GM19438 (cell line): ENCODE data around the gene ACOT11.
"Not testable (repeated sequence)": the region's sequence is repeated elsewhere in the genome, so short reads cannot be mapped to it uniquely, and the experiment has no call there.

ENCODE experiments used
- ATAC-seq: cut with Tn5 transposase; IDR thresholded peaks from one replicate; pipeline ENCODE4 v1.9.1; 2021; ENCODE audit warnings: low read depth; ENCODE audit not compliant: unreplicated experiment

ACOT11 gene

DNA sequence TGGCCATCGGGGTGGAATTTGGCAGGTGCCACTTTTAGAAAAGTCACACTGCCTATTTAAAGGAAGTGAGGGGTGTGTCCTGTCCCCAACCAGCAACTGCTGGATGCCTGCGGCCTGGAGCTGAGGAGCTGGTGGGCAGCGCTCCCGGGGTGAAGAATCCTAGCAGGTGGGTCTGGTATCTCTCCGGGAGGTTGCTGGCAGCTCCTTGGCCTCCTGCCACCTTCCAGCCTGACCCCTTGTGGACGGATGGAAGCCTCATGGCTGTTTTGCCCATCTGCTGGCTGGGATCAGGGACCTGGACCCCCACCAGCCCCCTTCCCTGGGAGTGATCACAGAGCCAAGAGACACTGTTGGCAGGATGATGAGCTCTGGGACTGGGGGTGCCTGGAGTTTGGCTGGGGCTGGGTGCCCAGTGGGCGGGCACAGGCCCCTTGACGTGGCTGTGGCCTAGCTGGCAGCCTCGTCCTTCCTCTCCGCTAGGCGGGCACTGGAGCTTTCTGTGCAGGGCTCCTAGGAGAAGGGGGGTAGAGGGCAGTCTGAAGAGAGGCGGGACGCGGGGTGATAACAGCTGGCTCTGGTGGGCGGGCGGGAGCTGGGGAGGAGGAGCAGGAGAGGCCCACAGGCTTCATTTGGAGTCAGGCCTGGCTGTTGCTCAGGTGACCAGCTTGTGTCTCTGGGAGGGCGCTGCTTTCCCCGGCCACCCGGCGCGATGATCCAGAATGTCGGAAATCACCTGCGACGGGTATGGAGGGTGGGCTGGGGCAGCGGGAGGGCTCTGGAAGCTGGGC lies at the start of gene ACOT11:
Gene ACOT11, plus strand, starts transcription at position 628 of the 788 bp plus-strand sequence. Its CDS starts 82 bp downstream, at position 710.
- ATAC-seq: no peak

- no peak for ATAC-seq
Observed at GRCh38 chr1:54498383-54499096, 49.5 kb upstream of the ACOT11 start.

- no peak for ATAC-seq
Observed at GRCh38 chr1:54499097-54499359, 49.0 kb upstream of the ACOT11 start.

- ATAC-seq: no peak
Observed at GRCh38 chr1:54499360-54500106, 48.5 kb upstream of the ACOT11 start.

GRCh38 chr1:54500107-54500431 lies 48.0 kb upstream of the ACOT11 start:
- no peak for ATAC-seq

DNA sequence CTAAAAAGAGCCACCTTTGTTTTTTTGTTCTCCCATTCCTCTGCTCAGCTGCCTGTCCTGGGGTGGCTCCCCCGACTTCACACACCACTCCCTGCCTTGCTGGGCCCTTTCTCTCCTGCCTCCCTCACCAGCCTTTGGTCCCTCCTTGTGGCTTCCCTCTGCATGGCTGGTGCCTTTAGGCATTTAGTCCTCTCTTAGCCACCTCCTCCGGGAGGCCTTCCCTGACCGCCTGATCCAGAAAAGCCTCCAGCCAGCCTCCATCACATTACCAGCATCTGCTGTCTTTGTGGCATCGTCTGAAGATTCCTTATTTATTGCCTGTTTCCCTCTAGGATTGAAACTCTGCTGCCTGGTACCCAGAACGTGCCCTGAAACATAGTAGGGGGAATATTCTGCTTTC lies 46.2 kb upstream of the ACOT11 start:
- no peak for ATAC-seq

DNA sequence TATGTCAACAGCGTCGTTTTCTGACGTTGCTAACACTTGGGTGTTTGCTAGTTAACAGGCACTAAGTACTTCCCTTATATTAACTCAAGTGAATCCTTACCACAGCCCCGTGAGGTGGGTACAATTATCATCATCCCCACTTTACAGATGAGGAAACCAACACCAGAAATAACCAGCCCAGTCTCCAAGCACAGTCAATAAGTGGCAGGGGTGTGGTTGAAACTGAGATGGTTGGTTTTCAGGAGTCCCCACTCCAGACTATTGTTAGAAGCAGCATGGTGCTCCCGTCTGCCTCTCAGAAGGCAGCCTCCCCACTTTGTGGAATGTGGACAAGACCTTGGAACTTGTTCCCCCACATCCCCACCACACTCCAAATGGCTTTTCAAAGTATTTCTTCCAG lies 45.7 kb upstream of the ACOT11 start:
- ATAC-seq: no peak

- ATAC-seq: no peak
Observed at GRCh38 chr1:54506594-54506993, 41.4 kb upstream of the ACOT11 start.

DNA sequence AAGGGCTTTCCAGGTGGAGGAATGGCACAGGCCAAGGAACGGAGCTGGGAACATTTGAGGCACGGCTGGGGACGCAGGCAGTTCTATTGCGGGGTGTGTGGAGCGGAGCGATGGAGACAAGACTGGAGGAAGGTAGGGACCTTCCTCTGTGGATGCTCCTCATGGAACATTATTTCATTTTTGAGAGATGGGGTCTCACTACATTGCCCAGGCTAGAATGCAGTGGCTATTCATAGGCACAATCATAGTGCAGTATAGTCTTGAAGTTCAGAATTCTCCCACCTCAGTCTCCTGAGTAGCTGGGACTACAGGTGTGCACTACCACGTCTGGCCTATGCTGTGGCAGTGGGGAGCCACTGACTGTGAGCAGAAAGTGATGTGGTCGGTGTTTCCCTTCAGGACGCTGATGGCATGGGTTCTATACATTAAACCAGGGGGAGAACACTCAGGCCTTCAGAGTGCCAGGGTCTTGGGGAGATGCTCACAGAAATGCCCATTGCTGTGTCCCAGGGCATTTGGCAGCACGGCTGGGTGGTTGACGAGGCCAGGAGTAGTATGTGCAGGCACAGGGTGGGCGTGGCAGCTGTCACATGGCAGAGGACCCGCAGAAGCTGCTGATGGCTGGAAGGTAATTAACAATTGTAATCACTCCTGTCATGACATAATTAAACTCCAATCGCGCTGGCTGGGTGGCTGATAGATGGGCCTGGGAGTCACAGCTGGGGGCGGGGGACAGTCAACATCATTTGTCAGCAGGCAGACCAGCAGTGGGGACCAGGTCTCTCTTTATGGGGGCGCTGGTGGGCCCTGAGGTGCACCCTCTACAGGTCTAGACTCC lies 40.8 kb upstream of the ACOT11 start:
- no peak for ATAC-seq

GRCh38 chr1:54510715-54511270 lies 37.2 kb upstream of the ACOT11 start:
- no peak for ATAC-seq

GRCh38 chr1:54513921-54514580 lies 34.0 kb upstream of the ACOT11 start:
- not testable (repeated sequence) for ATAC-seq

DNA sequence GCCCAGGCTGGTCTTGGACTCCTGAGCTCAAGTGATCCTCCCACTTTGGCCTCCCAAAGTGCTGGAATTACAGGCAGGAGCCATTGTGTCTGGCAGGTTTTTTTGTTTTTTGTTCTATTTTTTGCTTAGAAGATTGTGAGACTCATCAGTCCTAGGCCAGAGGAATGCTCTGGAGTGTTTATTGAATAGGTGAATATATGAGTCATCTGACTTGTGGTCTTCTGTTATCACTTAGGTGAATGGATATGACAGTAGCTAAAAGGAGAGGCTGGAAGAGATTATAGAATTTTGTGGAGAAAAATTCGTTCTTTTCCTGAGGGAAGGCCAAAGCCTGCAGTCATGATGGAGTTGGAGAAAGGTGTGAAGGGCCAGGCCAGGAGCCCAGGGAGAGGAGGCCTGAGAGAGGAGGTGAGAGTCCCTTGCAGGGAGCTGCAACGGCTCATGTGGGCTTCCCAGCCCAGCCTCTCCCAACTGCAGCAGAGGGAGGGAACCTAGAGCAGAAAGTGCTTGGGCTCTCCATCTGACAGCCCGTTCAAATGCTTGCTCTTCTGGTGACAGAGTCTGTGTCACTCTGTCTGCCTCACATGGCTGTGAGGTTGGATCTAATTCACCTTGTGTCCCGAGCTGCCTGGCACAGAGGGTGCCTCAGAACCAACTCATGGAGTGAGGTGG lies 31.6 kb upstream of the ACOT11 start:
- no peak for ATAC-seq

DNA sequence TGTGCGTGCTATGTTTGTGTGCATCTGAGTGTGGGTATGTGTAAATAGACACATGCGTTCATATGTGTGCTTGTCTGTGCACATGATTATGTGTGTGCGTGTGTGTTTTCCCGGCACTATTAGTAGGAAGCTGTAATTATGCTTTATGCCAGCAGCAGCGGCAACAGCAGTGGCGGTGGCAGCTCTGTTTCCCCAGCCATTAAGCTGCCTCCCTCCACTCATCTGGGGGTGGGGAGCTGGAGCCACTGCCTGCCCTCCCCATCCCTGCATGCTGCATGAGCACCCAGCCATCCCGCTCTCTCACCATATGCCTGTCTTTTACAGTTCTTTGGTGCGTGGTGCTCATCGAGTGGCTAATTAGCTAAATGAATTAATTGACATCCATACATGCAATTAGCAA lies 30.5 kb upstream of the ACOT11 start:
- no peak for ATAC-seq

- no peak for ATAC-seq
Observed at GRCh38 chr1:54518489-54518888, 29.5 kb upstream of the ACOT11 start.

- no peak for ATAC-seq
Observed at GRCh38 chr1:54519709-54520108, 28.3 kb upstream of the ACOT11 start.

- no peak for ATAC-seq
Observed at GRCh38 chr1:54520631-54521321, 27.3 kb upstream of the ACOT11 start.

DNA sequence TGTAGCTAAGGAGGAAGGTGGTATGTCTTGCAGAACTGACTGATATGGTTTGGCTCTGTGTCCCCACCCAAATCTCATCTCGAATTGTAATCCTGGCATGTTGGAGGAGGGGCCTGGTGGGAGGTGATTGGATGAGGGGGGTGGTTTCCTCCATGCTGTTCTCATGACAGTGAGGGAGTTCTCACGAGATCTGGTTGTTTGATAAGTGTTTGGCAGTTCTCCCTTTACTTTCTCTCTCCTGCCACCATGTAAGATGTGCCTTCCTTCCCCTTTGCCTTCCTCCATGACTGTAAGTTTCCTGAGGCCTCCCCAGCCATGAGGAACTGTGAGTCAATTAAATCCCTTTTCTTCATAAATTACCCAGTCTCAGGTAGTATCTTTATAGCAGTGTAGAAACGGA lies 21.5 kb upstream of the ACOT11 start:
- not testable (repeated sequence) for ATAC-seq

DNA sequence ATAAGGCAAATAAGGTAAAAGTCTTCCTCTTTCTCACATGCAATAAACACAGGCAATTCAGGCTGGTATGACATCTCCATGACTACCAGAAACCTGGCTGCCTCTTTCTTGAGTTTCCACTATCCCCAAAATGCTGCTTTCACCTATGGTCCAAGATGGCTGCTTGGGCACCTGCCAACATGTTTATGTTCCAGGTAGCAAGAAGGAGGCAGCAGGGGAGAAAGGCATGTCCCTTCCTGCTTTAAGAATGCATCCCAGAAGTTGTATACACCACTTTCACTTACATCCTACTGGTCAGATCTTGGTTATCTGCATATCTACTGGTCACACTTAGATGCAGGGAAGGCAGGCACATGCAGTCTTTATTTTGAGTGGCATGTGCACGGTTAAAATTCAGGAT lies 19.4 kb upstream of the ACOT11 start:
- no peak for ATAC-seq

DNA sequence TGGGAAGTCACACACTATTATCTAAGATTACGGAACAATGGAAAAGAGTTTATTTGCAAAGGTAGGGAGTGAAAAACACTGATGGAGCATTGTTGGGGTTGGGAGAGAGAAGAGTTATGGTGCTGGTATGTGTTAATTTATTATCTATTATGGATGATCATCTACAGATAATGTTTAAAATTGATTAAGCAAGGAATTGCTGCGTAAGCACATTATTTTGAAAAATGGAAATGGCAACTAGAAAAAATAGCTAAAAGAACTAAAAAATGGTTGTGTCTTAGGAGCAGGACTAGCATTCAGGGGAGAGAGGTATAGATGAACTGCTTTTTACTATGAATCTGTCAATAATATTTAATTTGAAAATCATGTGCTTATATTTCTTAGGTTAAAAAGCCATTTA lies 16.0 kb upstream of the ACOT11 start:
- ATAC-seq: no peak
